Liver (tissue), 9 donors: ENCODE measurements around the gene TCF7L1. TPM values are rescaled to one million over a fixed set of nuclear protein-coding genes. Genes with fewer than 3 reads are reported as not detected.

Experiments
- DNase-seq: peaks from one replicate; pipeline ENCODE4 v3.0.0-alpha.2; 2017; ENCODE audit warnings: low spot score
- H3K27ac ChIP-seq, 2 donors: one replicate each; pipeline ENCODE4 v1.7.0; 2013; ENCODE audit warnings: inconsistent platforms in 2 of 2, low read length in 2 of 2, control low read depth in 1 of 2, low read depth in 1 of 2, mild to moderate bottlenecking in 1 of 2
- H3K27me3 ChIP-seq, 4 donors: one replicate each; pipeline versions ENCODE4 v1.6.1 to v1.7.0; 2013; ENCODE audit warnings: low read length in 3 of 4, inconsistent platforms in 1 of 4, mild to moderate bottlenecking in 1 of 4, moderate library complexity in 1 of 4; ENCODE audit not compliant: control insufficient read depth in 4 of 4, insufficient read depth in 4 of 4
- H3K36me3 ChIP-seq, 4 donors: one replicate each; pipeline versions ENCODE4 v1.6.1 to v1.7.0; 2013; ENCODE audit warnings: low read length in 3 of 4, mild to moderate bottlenecking in 3 of 4, low read depth in 1 of 4, moderate library complexity in 1 of 4; ENCODE audit not compliant: control insufficient read depth in 4 of 4, insufficient read depth in 3 of 4
- H3K4me1 ChIP-seq, 4 donors: one replicate each; pipeline versions ENCODE4 v1.6.1 to v1.7.0; 2013; ENCODE audit warnings: low read length in 3 of 4, mild to moderate bottlenecking in 3 of 4, moderate library complexity in 1 of 4; ENCODE audit not compliant: control insufficient read depth in 4 of 4, insufficient read depth in 4 of 4
- H3K4me3 ChIP-seq, 3 donors: one replicate each; pipeline versions ENCODE4 v1.6.1 to v1.7.0; 2013; ENCODE audit warnings: low read length in 3 of 3, control low read depth in 1 of 3, low read depth in 1 of 3, mild to moderate bottlenecking in 1 of 3
- H3K9ac ChIP-seq, 2 donors: one replicate each; pipeline ENCODE4 v1.7.0; 2013; ENCODE audit warnings: low read length in 2 of 2, mild to moderate bottlenecking in 2 of 2, moderate library complexity in 2 of 2, control low read depth in 1 of 2, low read depth in 1 of 2
- H3K9me3 ChIP-seq, 4 donors: one replicate each; pipeline versions ENCODE4 v1.6.1 to v1.7.0; 2013; ENCODE audit warnings: low read length in 3 of 4; ENCODE audit not compliant: control insufficient read depth in 4 of 4
- ATF3 ChIP-seq: IDR thresholded peaks from 2 replicates; pipeline ENCODE4 v1.6.1; 2016; ENCODE audit warnings: antibody characterized with exemption
- CTCF ChIP-seq: fragments of 150-350 bp; IDR thresholded peaks from 2 replicates; pipeline ENCODE4 v1.5.1; 2017; ENCODE audit warnings: improper control_type of control experiment, low read depth, low read length; ENCODE audit not compliant: missing input control
- FOXA2 ChIP-seq: IDR thresholded peaks from 2 replicates; pipeline ENCODE4 v1.6.1; 2016; ENCODE audit warnings: antibody characterized with exemption
- GABPA ChIP-seq, 2 donors: IDR thresholded peaks in 1 of 2; conservative IDR thresholded peaks in 1 of 2; 2 replicates each; pipeline ENCODE4 v1.6.1; 2016; ENCODE audit warnings: antibody characterized with exemption in 2 of 2, mild to moderate bottlenecking in 1 of 2, moderate library complexity in 1 of 2
- NR2F2 ChIP-seq: IDR thresholded peaks from 2 replicates; pipeline ENCODE4 v1.6.1; 2016; ENCODE audit warnings: antibody characterized with exemption
- RAD21 ChIP-seq, 2 donors: IDR thresholded peaks; 2 replicates each; pipeline ENCODE4 v1.6.1; 2016; ENCODE audit warnings: antibody characterized with exemption in 2 of 2, mild to moderate bottlenecking in 2 of 2
- REST ChIP-seq: IDR thresholded peaks from 2 replicates; pipeline ENCODE4 v1.6.1; 2016; ENCODE audit warnings: antibody characterized with exemption, mild to moderate bottlenecking
- RXRA ChIP-seq, 2 donors: IDR thresholded peaks; 2 replicates each; pipeline ENCODE4 v1.6.1; 2017 to 2018; ENCODE audit warnings: antibody characterized with exemption in 2 of 2, mild to moderate bottlenecking in 1 of 2
- SP1 ChIP-seq: IDR thresholded peaks from 2 replicates; pipeline ENCODE4 v1.6.1; 2018; ENCODE audit warnings: antibody characterized with exemption, mild to moderate bottlenecking
- TAF1 ChIP-seq: conservative IDR thresholded peaks from 2 replicates; pipeline ENCODE4 v1.6.1; 2016; ENCODE audit warnings: antibody characterized with exemption, mild to moderate bottlenecking
- YY1 ChIP-seq: IDR thresholded peaks from 2 replicates; pipeline ENCODE4 v1.6.1; 2016; ENCODE audit warnings: antibody characterized with exemption, mild to moderate bottlenecking
- ZBTB33 ChIP-seq: IDR thresholded peaks from 2 replicates; pipeline ENCODE4 v1.6.1; 2016; ENCODE audit warnings: antibody characterized with exemption
- WGBS: extraction: QIAGEN DNeasy Blood & Tissue Kit; methylation state at CpG from one replicate; pipeline ENCODE4 v1.1.7; 2013; 5-methylcytosine and 5-hydroxymethylcytosine counted together
- polyA plus RNA-seq, 2 donors: library from polyadenylated mRNA; stranded (reverse) in 1 of 2; unstranded in 1 of 2; fragments of 200-250 nt in 1 of 2; fragments of >200 nt in 1 of 2; fragmentation: Nextera tagmentation in 1 of 2; extraction: Ambion mirVana in 1 of 2; gene quantifications; one replicate each; pipeline versions ENCODE4 v1.2.1 to v1.2.3, GENCODE V29; 2013 to 2015
- total RNA-seq, 2 donors: library from RNA; depleted of rRNA; stranded (reverse); fragments of >200 nt; gene quantifications; one replicate each; pipeline ENCODE4 v1.2.3, GENCODE V29; 2014
- donor health status: healthy.
- donor health status: healthy.
- donor health status: healthy.
- donor health status: healthy.
- donor health status: healthy.

TCF7L1 gene
- total and polyA plus RNA-seq, 4 donors: 1.6 to 6.0 (median 4.8) TPM

GRCh38 chr2:85104228-85104627 is 29.0 kb upstream of the TCF7L1 start:
- no peaks in the 10 kb centered on the region for H3K36me3 ChIP-seq
- 93% methylated on average over 1 of the region's 1 CpG for WGBS
- TF ChIP-seq NR2F2: no peak

GRCh38 chr2:85106489-85107180 is 26.6 kb upstream of the TCF7L1 start:
- Histone ChIP-seq H3K27ac (no peak overlapping the region), H3K9ac (no peak overlapping the region), H3K9me3 (no peaks in the 10 kb centered on the region), H3K4me1 (no peaks in the 10 kb centered on the region), H3K4me3 (no peak overlapping the region), H3K27me3 (no peaks in the 10 kb centered on the region), H3K36me3 (no peaks in the 10 kb centered on the region)
- WGBS: 62% methylated on average over 8 of the region's 8 CpGs
- no peak for DNase-seq
- no peak for TF ChIP-seq FOXA2
- no peak for TF ChIP-seq ATF3
- TF ChIP-seq YY1: no peak
- no peak for TF ChIP-seq GABPA (IDR thresholded peaks at IDR 0.05 in 1 of 2, conservative IDR thresholded peaks at IDR 0.05 in 1 of 2)
- no peak for TF ChIP-seq RXRA (IDR thresholded peaks at IDR 0.05)
- no peak for TF ChIP-seq SP1
- no peak for TF ChIP-seq REST
- TF ChIP-seq CTCF: no peak
- TF ChIP-seq RAD21 (IDR thresholded peaks at IDR 0.05): no peak
- TF ChIP-seq ZBTB33: no peak
- no peak for TF ChIP-seq TAF1

More at GRCh38 chr2:85104228-85104627, 29.0 kb upstream of the TCF7L1 start:
- Histone ChIP-seq H3K4me1 (no peaks in the 10 kb centered on the region), H3K27me3 (no peaks in the 10 kb centered on the region), H3K9ac (no peak overlapping the region), H3K9me3 (no peaks in the 10 kb centered on the region), H3K27ac (no peak overlapping the region), H3K4me3 (no peak overlapping the region)
- no peak for DNase-seq
